Endometrial microvascular endothelial cells (primary cell): ENCODE results near the gene ZBTB33. TPM values are rescaled to one million over a fixed set of nuclear protein-coding genes. Genes with fewer than 3 reads are reported as not detected.

Experiments
- in situ Hi-C: cut with HindIII; loops from 2 replicates; pipeline ENCODE4 v1.10.0; 2017; ENCODE audit warnings: low sequenced_read_pairs, low pct_unique_long_range_greater_than_20kb; ENCODE audit errors: inconsistent ontology term
- total RNA-seq: library from RNA; depleted of rRNA; stranded (reverse); fragments of >200 nt; gene quantifications from one replicate; pipeline ENCODE4 v1.2.3, GENCODE V29; 2015; ENCODE audit errors: inconsistent ontology term

The ZBTB33 gene
- total RNA-seq, 1 donor from 2014 or later, result 20.6 TPM

GRCh38 chrX:120299928-120300327 is 49.3 kb downstream of the ZBTB33 start:
- in situ Hi-C loops, result no loop called here

GRCh38 chrX:120301497-120301896 is 50.9 kb downstream of the ZBTB33 start:
- in situ Hi-C loops, result no loop called here

DNA sequence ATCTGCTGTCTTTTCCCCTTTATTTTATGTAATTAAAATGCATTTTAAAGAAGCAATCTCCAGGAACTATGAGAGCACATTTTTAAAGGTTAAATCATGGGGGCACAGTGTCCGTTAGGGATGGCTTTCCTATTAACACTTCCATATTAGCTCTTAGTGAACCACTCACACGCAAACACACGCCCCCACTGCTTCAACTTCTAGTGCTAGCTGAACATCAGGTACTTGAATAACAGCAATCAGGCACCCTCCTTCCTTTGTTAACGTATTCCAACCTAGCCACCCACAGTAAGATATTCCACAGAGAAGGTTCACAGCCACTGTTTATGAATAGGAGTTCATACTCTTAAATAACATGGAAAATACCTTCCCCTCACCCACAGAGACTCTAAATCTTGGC is 51.3 kb downstream of the ZBTB33 start:
- in situ Hi-C loops, result no loop called here

GRCh38 chrX:120302434-120302833 is 51.8 kb downstream of the ZBTB33 start:
- in situ Hi-C loops, result no loop called here

- in situ Hi-C loops, result no loop called here
Measured at GRCh38 chrX:120304256-120304655, 53.6 kb downstream of the ZBTB33 start.

- in situ Hi-C loops, result no loop called here
Measured at GRCh38 chrX:120305531-120306141, 55.0 kb downstream of the ZBTB33 start.

GRCh38 chrX:120306630-120307029 is 56.0 kb downstream of the ZBTB33 start:
- in situ Hi-C loops, result no loop called here

Other genes with a start within 250 kb of the ZBTB33 start
- not detected for gene RHOXF2B, start 173.1 kb upstream of the ZBTB33 start, total RNA-seq
- gene RHOXF1, start 134.9 kb upstream of the ZBTB33 start, total RNA-seq, result not detected
- gene RHOXF2, start 92.2 kb upstream of the ZBTB33 start, total RNA-seq, result not detected
- not detected for gene TMEM255A, start 60.6 kb downstream of the ZBTB33 start, total RNA-seq
- gene ATP1B4, start 111.3 kb downstream of the ZBTB33 start, total RNA-seq, result not detected
- 170 TPM for gene LAMP2, start 218.5 kb downstream of the ZBTB33 start, total RNA-seq